ENCODE results near the gene PLPP6. TPM values are rescaled to one million over a fixed set of nuclear protein-coding genes. Genes with fewer than 3 reads are reported as not detected.

Gene PLPP6
- 1 to 10 TPM; 3.8 to 4.0 TPM for total RNA-seq

GRCh38 chr9:4662108-4662988 lies at the start of gene PLPP6:
Gene PLPP6, plus strand, starts transcription at chr9:4662294. Its CDS starts 82 bp downstream, at chr9:4662376.
- DNase-seq, result peak; percentile 84
- H3K27me3 Mint-ChIP-seq, result no peaks in the 10 kb centered on the region
- H3K36me3 Mint-ChIP-seq, result peaks cover 3% of the 10 kb centered on the region
- peaks cover 52% of the 10 kb centered on the region for H3K4me1 Mint-ChIP-seq
- H3K4me3 Mint-ChIP-seq, result peak within 1 kb of the TSS; percentile 91
- peak within 1 kb of the TSS; percentile 86 for H3K27ac Mint-ChIP-seq
- no peaks in the 10 kb centered on the region for H3K9me3 Mint-ChIP-seq

- peaks cover 5% of the 10 kb centered on the region for H3K4me1 Mint-ChIP-seq
- DNase-seq, result no peak
- no peak overlapping the region for H3K4me3 Mint-ChIP-seq
- H3K9me3 Mint-ChIP-seq, result no peaks in the 10 kb centered on the region
- H3K27me3 Mint-ChIP-seq, result no peaks in the 10 kb centered on the region
- H3K27ac Mint-ChIP-seq, result no peak overlapping the region
- peaks cover 2% of the 10 kb centered on the region for H3K36me3 Mint-ChIP-seq
These were observed 47.5 kb upstream of the PLPP6 start for GRCh38 chr9:4614627-4615026.

GRCh38 chr9:4615251-4615650 lies 46.8 kb upstream of the PLPP6 start:
- DNase-seq, result no peak
- Mint-ChIP-seq H3K4me3 (no peak overlapping the region), H3K36me3 (peaks cover 2% of the 10 kb centered on the region), H3K27ac (no peak overlapping the region), H3K9me3 (no peaks in the 10 kb centered on the region), H3K4me1 (peaks cover 11% of the 10 kb centered on the region), H3K27me3 (no peaks in the 10 kb centered on the region)

GRCh38 chr9:4615778-4616177 lies 46.3 kb upstream of the PLPP6 start:
- H3K4me1 Mint-ChIP-seq, result peaks cover 15% of the 10 kb centered on the region
- H3K27me3 Mint-ChIP-seq, result no peaks in the 10 kb centered on the region
- no peak overlapping the region for H3K4me3 Mint-ChIP-seq
- no peaks in the 10 kb centered on the region for H3K9me3 Mint-ChIP-seq
- no peak for DNase-seq
- no peak overlapping the region for H3K27ac Mint-ChIP-seq
- peaks cover 2% of the 10 kb centered on the region for H3K36me3 Mint-ChIP-seq

GRCh38 chr9:4617752-4618151 lies 44.3 kb upstream of the PLPP6 start:
- H3K9me3 Mint-ChIP-seq, result no peaks in the 10 kb centered on the region
- DNase-seq, result no peak
- H3K4me3 Mint-ChIP-seq, result no peak overlapping the region
- peaks cover 2% of the 10 kb centered on the region for H3K36me3 Mint-ChIP-seq
- peaks cover 15% of the 10 kb centered on the region for H3K4me1 Mint-ChIP-seq
- H3K27me3 Mint-ChIP-seq, result no peaks in the 10 kb centered on the region
- no peak overlapping the region for H3K27ac Mint-ChIP-seq

- Mint-ChIP-seq H3K4me3 (no peak overlapping the region), H3K27me3 (no peaks in the 10 kb centered on the region), H3K27ac (no peak overlapping the region), H3K4me1 (peaks cover 15% of the 10 kb centered on the region), H3K9me3 (no peaks in the 10 kb centered on the region), H3K36me3 (peaks cover 2% of the 10 kb centered on the region)
- DNase-seq, result no peak
These were observed 43.4 kb upstream of the PLPP6 start for GRCh38 chr9:4618700-4619099.

- Mint-ChIP-seq H3K9me3 (no peaks in the 10 kb centered on the region), H3K4me1 (peaks cover 12% of the 10 kb centered on the region), H3K27ac (no peak overlapping the region), H3K27me3 (no peaks in the 10 kb centered on the region), H3K4me3 (no peak overlapping the region), H3K36me3 (no peaks in the 10 kb centered on the region)
- no peak for DNase-seq
These were observed 41.9 kb upstream of the PLPP6 start for GRCh38 chr9:4620057-4620765.

GRCh38 chr9:4620881-4621555 lies 41.1 kb upstream of the PLPP6 start:
- DNase-seq, result no peak
- Mint-ChIP-seq H3K9me3 (no peaks in the 10 kb centered on the region), H3K4me3 (no peak overlapping the region), H3K27me3 (no peaks in the 10 kb centered on the region), H3K27ac (no peak overlapping the region), H3K4me1 (peaks cover 10% of the 10 kb centered on the region), H3K36me3 (no peaks in the 10 kb centered on the region)

- Mint-ChIP-seq H3K4me1 (peaks cover 10% of the 10 kb centered on the region), H3K4me3 (no peak overlapping the region), H3K27ac (no peak overlapping the region)
These were observed 40.1 kb upstream of the PLPP6 start for GRCh38 chr9:4622016-4622415.

GRCh38 chr9:4630836-4631235 lies 31.3 kb upstream of the PLPP6 start:
- H3K4me1 Mint-ChIP-seq, result no peaks in the 10 kb centered on the region
- no peak overlapping the region for H3K27ac Mint-ChIP-seq
- no peak overlapping the region for H3K4me3 Mint-ChIP-seq
- no peak for DNase-seq
- no peaks in the 10 kb centered on the region for H3K36me3 Mint-ChIP-seq
- H3K27me3 Mint-ChIP-seq, result no peaks in the 10 kb centered on the region
- no peaks in the 10 kb centered on the region for H3K9me3 Mint-ChIP-seq

More at GRCh38 chr9:4622016-4622415, 40.1 kb upstream of the PLPP6 start:
- Mint-ChIP-seq H3K27me3 (no peaks in the 10 kb centered on the region), H3K9me3 (no peaks in the 10 kb centered on the region), H3K36me3 (no peaks in the 10 kb centered on the region)
- DNase-seq, result no peak

GRCh38 chr9:4638968-4639367 lies 23.1 kb upstream of the PLPP6 start:
- Mint-ChIP-seq H3K9me3 (no peaks in the 10 kb centered on the region), H3K27me3 (no peaks in the 10 kb centered on the region), H3K27ac (no peak overlapping the region), H3K4me1 (peaks cover 7% of the 10 kb centered on the region), H3K4me3 (no peak overlapping the region), H3K36me3 (no peaks in the 10 kb centered on the region)
- no peak for DNase-seq

- Mint-ChIP-seq H3K36me3 (no peaks in the 10 kb centered on the region), H3K4me1 (peaks cover 7% of the 10 kb centered on the region), H3K9me3 (no peaks in the 10 kb centered on the region), H3K27ac (no peak overlapping the region), H3K27me3 (no peaks in the 10 kb centered on the region), H3K4me3 (no peak overlapping the region)
- DNase-seq, result no peak
These were observed 22.7 kb upstream of the PLPP6 start for GRCh38 chr9:4639420-4639819.

- peak; percentile 19 for DNase-seq
- H3K27me3 Mint-ChIP-seq, result no peaks in the 10 kb centered on the region
These were observed 22.1 kb upstream of the PLPP6 start for GRCh38 chr9:4640027-4640426.

GRCh38 chr9:4642351-4642750 lies 19.7 kb upstream of the PLPP6 start:
- Mint-ChIP-seq H3K9me3 (no peaks in the 10 kb centered on the region), H3K4me1 (peaks cover 7% of the 10 kb centered on the region), H3K4me3 (no peak overlapping the region), H3K36me3 (no peaks in the 10 kb centered on the region), H3K27me3 (no peaks in the 10 kb centered on the region), H3K27ac (no peak overlapping the region)
- DNase-seq, result no peak

More at GRCh38 chr9:4640027-4640426, 22.1 kb upstream of the PLPP6 start:
- Mint-ChIP-seq H3K4me3 (no peak overlapping the region), H3K27ac (no peak overlapping the region), H3K9me3 (no peaks in the 10 kb centered on the region), H3K4me1 (peaks cover 7% of the 10 kb centered on the region), H3K36me3 (no peaks in the 10 kb centered on the region)

- H3K4me1 Mint-ChIP-seq, result peaks cover 5% of the 10 kb centered on the region
- DNase-seq, result no peak
- H3K4me3 Mint-ChIP-seq, result no peak overlapping the region
- H3K27ac Mint-ChIP-seq, result no peak overlapping the region
- H3K9me3 Mint-ChIP-seq, result no peaks in the 10 kb centered on the region
- no peaks in the 10 kb centered on the region for H3K36me3 Mint-ChIP-seq
- H3K27me3 Mint-ChIP-seq, result no peaks in the 10 kb centered on the region
These were observed 8.0 kb upstream of the PLPP6 start for GRCh38 chr9:4654084-4654483.
